GM19023 (cell line): ENCODE results near the gene ACADL.

Experiments used
- ATAC-seq: cut with Tn5 transposase; IDR thresholded peaks from one replicate; pipeline ENCODE4 v1.9.1; 2021; ENCODE audit warnings: mild to moderate bottlenecking, moderate library complexity; ENCODE audit not compliant: unreplicated experiment

Gene ACADL

DNA sequence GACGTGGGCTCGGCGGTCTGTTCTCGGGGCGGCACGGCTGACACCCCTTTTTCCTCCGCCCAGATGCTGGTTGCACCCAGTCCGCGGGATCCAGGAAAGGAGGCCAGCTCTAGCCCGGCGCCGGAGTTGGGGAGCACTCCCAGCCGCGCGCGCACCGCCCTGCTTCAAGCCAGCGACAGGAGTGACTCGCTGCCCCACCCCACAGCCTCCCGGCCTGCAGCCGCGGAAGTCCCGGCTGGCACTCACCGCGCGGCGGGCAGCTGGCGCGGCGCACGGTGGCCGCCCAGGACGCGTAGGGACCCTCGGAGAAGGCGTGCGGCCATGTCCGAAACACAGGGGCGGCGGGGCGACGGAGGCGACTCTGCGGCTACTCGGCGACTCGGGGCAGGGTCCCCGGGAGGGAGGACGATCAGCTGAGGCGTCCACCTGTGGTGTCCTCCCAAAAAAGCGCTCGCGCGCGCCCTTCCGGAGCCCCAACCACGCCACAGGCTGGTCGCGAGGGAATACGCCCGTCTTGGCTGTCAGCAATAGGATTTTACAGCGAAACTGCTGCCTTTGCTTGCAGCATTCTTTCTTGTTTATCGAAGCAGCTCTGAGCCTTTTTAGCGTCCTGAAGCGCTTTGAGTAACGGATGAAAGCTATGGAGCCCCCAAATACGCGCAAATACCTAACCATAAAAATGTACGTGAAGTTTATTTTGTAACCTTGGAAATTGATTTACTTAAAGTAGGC, at the start of gene ACADL:
ACADL (minus strand) TSS at position 507 of the 732 bp plus-strand sequence; CDS start at position 323, 184 bp downstream.
- ATAC-seq, result no peak

DNA sequence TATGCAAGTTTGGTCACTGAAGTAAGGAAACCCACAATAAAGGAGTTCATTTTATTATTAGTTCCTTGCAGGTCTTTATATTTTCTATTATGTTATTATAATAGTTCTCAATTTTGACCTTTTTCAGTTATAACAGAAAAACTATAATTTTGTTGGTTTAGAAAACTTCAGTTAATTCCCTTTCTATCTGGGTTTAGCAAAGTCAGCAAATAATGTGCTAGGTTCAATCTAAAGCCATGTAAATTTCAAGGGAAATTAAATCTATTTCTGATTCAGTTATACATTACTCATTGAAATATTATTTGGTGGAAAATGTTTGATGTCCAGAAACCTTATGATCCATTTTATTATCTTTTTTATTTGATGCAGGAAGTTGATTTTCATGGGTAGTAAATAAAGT, 46.1 kb upstream of the ACADL start:
- ATAC-seq, result no peak

DNA sequence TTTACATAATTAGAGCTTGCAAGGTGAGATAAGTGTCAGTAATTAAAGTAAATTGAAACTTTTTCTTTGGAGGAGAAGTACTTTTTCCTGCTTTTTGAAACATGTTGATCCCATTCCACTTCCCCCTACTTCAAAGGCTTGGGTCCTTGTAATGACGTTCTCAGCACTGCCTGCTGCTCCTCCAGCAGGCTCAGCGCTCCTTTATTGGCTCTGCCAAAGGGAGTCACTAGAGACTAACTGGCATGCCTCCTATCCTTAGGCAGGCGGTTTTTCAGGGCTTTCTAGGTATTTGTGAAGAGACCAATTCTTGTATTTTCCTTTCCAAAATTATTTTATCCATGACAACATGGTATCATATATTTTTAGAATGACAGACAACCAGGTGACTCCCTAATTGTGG, 43.9 kb upstream of the ACADL start:
- ATAC-seq, result no peak

DNA sequence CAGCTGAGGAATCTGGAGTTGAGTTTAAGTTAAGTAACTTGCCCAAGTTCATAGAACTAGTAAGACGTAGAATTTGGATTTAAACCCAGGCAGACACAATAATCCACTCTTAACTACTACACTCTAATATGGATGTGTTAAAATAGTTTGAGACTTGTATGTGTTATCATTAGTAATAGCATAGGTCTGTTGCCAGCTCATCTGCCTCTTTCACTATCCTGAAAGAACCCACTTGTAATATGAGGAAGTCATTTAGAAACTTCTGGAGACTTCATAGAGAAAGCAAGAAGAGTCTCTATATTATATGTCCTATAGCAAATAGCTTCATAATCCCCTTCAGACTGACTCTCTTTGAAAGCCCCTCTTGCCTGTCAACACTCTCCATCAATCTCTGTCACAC, 43.0 kb upstream of the ACADL start:
- ATAC-seq, result no peak

DNA sequence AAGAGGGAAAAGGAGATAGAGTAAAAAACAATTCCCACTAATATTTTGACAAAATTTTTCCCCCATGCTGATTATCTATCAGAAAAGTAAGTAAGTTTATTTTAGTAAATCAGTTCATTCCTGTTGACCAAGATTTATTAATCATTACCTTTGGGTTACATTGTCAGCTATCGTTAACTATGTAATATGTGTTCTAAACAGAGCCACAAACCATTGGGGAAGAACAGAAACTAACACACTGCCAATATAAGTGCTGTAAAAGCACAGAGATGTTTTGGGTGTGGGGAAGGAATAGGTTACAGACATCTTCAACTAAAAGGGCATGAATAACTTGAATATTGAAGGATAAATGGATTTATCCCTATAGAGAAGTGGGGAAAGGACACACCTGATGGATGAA, 42.5 kb upstream of the ACADL start:
- ATAC-seq, result no peak

DNA sequence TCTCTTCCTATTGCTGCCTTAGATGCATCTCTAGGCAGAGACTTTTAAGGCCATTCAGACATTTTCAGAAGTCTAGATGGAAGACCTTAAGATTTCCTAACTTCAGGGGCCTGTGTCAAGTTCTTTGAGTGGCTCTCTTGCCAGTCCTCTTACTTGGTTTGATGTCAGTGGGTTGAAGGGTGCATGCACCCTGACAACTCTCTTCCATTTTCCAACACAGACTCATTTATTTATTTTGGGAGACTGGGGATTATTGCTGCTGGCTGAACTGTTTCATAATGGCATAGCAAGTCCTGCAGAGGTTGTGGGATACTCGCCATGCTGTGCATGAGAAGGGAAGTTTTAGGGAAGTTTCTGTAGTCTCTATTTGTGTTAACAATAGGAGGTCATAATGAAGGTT, 39.0 kb upstream of the ACADL start:
- no peak for ATAC-seq

DNA sequence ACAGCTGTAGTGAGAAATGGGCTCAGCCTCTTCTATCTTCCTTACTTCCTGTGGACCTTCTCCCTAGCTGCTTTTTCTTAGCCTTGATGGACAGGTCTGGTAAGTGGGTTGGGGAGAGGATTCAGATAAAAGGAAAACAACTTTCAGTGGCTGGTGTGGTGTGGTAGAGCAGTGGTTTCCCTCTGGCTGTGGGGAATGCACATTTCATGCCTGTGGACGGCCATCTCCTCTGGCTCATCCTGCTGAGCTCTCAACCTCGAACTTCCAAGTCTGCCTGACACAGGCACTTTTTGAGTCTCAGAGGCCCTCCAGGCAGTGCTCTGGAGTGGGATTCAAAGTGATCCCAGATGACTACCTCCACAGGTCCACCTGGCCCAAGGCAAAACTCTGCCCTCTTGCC, 38.6 kb upstream of the ACADL start:
- ATAC-seq, result no peak

DNA sequence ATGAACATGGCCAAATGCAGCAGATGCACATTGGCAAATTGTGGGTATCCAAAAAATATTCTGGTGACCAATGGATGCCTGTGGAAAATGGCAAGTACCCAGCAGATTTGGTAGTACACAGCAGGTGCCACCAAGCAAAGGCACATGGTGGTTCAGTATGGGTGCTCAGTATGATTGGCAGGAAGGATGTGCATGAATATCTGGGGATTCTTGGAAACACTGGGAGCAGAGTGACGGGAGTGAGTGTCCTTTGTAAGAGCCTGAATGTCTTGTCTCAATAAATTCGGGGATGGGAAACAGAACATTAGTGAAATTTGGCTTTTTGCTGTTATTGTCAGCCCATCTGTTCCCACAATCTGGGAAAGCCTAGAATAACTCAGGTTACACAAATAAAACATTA, 36.8 kb upstream of the ACADL start:
- no peak for ATAC-seq

DNA sequence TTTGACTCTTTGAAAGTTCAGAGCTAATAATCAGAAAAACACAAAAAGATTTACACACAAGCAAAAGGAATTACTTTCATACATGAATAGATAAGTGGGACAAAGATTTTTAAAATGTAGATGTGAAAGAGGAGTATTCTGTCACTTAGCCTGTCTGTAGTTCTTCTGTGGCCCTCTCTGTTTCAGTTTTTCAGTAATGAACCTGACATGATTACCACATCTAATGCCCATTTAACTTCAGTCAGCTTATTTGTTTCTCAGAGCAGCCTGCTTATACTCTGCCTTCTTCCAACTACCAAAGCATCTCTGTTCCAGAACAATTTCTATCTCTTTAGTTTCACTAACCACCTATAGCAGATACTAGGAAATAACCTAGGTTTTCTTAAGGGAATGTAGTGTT, 34.4 kb upstream of the ACADL start:
- ATAC-seq, result no peak

DNA sequence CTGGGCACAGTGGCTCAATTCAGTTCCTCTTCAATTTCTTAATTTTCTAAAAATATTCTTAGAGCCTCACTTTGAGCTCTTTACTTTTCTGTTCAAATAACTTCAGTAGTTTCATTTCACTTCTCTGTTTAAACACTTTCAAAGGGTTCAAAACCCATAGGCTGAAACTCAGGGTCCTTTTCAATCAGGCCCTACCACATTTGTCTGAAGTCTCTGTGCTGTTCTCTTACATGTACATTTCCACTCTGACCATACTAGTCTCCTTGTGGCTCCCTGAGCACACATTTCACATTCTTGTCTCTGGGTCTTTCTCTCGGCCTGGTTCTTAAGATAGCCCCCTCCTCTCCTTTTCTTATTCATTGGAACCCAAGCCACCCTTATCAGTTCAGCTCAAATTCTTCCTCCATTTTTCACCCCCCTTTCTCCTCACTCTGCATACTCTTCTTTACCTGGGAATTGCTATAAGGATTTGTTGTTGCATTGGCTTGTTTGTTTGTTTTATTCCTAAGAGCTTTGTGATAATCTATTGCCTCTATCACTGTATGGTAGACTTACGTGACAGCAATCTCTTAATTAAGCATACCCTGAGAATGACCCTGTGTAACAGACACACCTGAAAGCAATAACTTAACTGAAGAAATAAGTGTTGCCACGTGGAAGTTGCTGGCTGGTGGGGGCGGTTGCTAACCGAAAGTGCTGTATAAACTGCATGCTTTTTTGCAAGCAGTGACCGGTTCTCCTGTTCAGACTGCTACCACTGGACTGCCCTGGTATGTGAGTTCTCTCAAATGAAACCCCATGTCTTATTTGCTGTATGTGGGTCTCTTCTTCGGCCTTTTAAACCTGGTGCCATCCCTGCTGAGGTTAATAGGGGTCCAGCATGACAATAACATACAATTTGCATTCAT, 27.7 kb upstream of the ACADL start:
- ATAC-seq, result no peak

DNA sequence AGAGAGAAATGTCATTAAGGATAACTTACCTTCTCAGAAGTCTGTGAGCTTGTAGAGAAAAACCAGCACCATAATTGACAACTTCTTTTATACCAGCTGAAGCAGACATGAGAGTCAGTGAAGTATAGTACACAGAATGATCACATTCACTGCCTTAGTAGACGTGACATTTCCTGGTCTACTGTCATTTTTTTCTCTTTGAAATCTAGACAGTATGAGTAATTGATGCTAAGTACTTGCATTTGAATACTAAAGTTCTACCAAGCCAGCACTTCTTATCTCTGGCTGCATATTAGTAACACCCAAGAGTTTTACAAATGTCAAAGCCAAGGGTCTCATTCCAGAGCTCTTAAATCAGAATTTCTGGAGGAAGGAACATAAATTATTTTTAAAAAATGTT, 25.4 kb upstream of the ACADL start:
- ATAC-seq, result no peak

DNA sequence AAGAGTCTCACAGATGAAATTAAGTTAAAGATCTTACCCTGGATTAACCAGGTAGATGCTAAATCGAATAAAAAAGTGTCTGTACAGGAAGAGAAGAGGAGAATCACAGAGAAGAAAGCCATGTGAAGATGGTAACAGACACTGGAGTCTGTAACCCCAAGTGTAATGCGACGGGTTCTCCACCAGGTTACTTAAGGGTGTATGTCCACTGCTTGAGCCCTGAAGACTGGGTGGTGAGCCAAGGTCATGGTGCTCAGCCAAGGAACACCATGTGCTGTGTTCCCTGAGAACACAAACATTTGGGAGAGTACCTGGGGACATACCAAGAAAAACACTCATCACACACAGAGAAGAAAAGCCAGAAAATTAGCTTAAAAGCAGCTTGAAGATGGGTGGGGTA, 8.2 kb upstream of the ACADL start:
- no peak for ATAC-seq

DNA sequence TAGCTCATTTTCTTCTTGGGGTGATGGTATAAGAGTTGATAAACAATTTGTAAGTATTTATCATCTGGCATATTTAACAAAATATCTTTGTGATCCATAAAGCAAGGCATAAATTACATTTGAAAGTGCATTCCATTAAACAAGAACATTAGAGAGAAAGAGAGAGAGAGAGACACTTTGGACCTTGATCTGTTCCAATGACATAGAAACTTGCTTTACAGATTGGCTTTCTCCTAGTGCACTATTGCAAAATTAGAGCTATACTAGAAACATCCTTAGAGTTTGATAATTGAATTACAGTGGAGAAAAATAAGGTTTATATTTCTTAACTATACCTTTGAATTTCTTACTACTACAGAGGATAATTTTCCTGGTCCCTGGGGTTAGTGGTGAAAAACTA, 5.7 kb upstream of the ACADL start:
- ATAC-seq, result no peak

DNA sequence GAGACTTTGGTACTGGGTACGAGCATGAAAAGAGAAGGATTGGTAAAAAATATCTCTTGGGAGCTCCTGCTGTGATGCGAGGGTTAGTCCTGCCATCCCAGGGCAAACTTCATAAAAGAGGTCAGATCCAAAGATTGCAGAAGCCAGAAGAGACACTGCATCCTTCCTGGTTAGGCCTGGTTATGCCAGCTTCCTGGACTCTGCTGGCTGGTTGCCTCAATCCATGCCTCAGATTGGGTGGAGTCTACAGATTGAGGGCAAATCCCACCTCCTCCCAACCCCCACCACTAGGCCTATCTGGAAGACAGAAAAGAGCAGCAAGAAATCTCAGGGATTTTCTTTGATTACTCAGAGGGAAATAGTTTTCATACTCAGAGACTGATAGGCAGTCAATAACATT, 5.3 kb upstream of the ACADL start:
- ATAC-seq, result no peak

DNA sequence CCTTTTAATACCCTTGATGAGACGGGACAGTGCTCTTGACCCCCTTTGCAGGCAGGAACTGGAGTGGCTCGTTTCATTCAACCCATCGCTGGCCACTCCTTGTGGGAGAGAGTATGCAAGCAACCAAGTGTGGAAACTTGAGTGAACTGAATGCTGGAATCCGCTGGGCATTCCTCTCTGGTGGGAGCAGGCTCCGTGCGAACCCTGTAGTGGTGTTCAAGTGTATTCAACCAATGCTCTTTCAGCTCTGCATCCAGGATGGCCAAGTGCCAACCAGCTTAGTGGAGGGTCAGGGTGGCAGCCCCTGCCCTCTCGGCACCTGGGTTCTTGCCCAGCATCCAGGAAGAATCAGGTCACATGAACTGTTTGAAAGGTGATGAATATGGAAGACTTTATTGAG, 3.3 kb upstream of the ACADL start:
- ATAC-seq, result no peak

DNA sequence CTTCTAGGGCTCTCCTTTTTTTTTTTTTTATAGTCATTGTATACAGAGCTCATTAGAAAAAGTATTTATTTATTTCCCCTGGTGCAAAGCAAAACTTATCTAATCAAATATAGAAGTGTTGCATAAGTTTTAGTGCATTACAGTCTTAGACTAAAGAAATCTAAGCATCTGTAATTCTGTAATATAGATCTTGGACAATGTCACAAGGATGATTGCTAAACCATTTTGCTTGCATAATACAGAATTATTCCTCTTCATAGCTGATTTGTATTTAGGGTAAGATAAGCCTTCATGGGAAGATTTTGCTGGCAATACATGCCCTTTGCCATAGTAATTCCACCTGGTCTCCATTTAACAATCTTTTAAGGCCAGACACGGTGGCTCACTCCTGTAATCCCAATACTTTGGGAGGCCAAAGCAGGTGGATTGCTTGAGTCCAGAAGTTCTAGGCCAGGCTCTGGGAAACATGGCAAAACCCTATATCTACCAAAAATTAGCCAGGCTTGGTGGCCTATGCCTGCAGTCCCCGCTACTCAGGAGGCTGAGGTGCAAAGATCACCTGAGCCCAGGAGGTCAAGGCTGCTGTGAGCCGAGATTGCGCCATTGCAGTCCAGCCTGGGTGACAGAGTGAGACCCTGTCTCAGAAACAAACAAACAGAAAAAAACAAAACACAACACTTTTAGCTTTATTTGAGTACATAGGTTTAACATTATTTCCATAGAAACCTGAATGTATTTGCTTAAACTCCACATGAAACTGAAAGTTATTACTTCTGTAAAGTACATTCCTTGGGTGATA, 2.2 kb upstream of the ACADL start:
- no peak for ATAC-seq

DNA sequence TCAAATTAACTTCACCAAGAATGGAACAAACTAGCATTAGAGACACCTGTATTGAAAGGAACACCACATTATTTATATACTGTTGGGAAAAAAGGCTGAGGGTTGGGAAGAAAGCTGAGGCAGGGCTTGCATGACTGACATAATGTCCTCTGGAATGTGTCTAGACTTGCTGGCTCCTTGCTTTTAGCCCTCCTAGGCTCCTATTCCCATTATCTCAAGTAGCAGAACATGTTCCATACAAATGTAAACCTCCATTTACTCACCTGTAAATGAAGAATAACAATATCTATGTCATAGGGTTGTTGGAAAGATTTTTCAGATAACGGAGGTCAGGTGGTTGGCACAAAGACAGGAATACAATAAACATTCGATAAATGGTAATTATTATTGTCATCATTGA, 976 bp upstream of the ACADL start:
- ATAC-seq, result no peak

DNA sequence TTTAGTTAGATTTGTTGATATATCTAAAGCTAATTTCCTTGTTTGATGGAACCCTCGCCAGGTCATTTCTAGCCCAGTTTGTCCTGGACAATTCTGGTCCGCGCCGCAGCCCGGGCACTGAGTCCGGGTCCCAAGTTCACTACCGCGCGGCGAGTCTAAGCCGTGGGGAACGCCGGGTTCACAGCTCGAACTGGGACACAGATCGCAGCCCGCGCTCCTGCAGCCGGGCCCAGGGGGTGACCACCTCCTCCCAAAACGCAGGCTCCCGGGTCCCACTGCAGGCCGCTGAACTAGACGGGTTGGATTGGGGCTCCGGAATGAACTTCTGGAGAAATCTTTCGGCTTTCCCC, 681 bp downstream of the ACADL start:
- no peak for ATAC-seq

DNA sequence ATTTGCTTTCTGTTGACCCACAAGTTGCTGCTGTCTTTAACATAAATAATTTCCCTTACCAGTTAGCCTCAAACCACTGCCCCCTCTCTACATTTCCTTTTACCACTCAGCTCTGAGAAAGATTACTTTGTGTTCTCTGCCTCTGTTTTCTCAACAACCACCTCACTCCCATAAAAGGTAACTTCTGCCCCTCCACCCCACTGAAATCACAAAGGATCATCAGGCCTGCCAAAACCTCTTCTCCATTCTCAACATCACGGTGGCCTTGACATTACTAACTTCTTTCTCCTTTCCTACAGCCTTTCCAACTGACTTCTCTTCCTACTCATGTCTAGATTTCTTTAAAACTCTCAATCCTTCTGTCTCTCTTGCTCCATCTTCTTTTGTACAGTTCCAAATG, 10.1 kb downstream of the ACADL start:
- ATAC-seq, result no peak

DNA sequence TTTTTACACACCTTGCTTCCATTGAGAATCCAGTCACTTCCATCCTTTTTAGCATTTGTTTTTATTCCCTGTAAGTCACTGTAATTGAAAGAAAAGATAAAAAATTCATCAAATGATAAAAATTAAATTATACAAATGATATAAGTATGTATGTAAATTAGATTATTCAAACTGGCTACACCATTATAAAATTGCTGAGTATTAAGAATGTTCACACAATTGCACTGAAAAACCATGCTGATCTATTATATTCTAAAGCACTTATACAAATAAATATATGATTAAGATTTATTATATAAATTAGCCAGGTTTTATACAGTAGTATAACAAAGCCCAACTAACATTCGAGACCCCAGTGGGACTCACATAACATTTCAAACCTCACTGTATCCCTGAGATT, 15.1 kb downstream of the ACADL start:
- no peak for ATAC-seq

DNA sequence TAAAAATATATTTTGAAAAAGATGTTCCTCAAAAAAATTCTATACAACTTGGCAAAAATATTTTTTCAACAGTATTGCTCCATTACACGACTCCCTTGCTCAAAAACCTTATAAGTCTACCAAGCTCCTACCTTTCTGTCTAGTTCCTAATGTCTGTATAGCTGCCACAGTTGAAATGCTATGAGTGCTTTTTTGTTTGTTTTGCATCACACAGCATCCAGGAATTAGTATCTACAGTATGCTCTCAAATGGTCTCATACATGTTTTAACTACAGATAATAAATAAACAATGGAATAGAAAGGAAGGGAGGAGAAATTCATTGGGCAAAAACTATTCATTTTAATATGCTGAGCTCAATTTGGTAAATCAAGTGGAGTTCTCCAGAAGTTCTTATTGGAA, 17.3 kb downstream of the ACADL start:
- no peak for ATAC-seq

DNA sequence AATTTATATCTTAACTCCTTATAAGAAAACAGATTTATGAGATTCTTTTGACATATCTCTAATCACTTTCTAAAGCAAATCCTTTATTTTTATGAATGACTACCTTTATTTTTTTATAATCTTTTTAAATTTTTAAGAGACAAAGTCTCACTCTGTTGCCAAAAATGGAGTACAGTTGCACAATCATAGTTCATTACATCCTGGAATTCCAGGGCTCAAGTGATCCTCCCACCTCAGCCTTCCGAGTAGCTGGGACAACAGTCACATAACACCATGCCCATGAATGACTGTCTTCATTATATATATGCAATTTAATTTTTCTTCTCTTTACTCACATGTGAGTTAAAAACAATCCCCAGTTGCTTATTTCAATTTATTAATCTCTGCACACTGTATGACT, 21.7 kb downstream of the ACADL start:
- no peak for ATAC-seq
